Nasal cavity respiratory epithelium epithelial cell of viscerocranial mucosa (primary cell): ENCODE measurements around the gene PHB1. TPM values are rescaled to one million over a fixed set of nuclear protein-coding genes. Genes with fewer than 3 reads are reported as not detected.

Source experiments
- total RNA-seq: library from RNA; depleted of rRNA; stranded (reverse); fragments of >200 nt; gene quantifications from 2 replicates; pipeline ENCODE4 v1.2.3, GENCODE V29; 2014

Gene PHB1
- 127 and 132 TPM in 2 replicates for total RNA-seq

DNA sequence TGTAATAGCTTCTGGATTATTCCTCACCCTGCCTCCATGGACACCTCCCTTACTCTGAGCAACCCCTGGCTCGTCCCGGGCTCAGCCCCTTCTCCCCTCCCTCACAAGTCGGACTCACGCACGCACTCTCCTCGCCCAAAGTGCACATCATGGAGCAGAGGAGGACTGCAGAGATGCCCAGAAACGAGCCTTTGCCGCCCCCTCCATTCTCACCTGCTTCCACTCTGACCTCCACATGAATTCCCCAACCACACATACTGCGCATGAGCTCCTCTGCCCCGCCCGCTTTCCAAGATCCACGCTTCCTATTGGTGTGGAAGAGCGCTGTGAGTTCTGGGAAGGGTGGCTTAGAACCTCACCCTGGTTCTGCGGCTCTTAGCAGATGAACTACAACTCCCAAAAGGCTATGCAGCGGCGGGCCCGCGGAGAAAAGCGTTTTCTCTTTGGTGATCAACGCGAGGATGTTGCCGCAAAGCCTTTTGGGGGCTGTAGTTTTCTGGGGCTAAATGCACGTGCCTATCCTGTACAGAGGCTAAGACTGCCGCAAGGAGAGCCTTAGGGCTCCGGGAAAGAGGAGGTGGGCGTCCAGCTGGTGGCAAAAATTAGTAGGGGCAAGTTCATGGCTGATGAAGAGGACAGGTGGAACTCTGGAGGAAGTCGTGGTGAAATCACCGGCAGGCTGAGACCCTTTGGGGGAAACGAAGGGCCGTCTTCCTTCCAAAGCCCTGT, at the start of gene PHB1:
Gene PHB1 (minus strand): TSS at position 261 of the 729 bp plus-strand sequence. CDS start 1,618 bp downstream, outside the sequence.

DNA sequence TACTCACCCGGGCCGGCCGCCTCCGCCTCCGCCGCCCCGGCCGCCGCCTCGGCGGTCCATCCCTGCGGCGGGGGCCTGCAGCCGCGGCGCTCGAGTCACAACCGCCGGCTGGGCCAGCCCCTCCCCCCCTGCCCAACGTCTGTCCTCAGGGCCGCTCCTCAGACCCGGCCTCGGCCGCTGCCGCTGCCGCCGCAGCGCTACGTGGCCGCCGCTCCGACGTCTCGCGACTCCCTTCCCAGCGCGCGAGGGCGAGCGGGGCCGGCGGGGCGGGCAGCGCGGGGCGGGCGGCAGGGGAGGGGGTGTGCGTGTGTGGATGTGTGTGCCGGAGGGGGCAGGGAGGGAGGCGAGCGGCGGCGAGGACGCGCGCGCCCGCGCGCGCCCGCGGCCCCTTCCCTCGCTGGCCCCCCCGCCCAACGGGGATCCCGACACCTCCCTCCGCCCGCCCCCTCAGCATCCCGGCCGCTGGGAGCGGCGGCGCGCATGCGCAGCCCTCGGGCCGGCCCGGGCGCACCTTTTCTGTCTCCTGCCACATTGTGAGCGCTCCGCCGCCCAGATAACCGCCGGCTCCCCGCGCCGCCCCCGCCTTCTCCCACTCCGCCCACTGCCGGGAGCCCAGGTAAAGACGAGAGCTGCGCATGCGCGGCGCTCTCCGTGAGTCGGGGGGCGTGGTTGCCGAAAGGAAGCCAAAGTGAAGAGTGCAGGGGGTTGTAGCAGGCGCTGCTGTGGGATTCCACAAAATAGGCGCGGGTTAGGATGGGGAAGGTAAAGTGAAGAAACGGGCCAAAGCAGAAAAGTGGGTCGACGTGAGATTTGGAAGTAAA, 52.6 kb downstream of the PHB1 start, which contains the start of gene ZNF652:
Gene ZNF652 (minus strand): TSS at position 349 of the 821 bp plus-strand sequence. CDS start 44,525 bp downstream, outside the sequence.

Other genes starting within 250 kb of the PHB1 start
- gene GNGT2, start 204.3 kb downstream of the PHB1 start, total RNA-seq, result not detected in 2 replicates
- 0.14 TPM in 1 of 2 replicates, not detected in the other for gene ABI3, start 204.2 kb downstream of the PHB1 start, total RNA-seq
- gene PHOSPHO1, start 184.1 kb downstream of the PHB1 start, total RNA-seq, result not detected in 2 replicates
- 7.2 and 14.9 TPM in 2 replicates for gene ZNF652, start 52.6 kb downstream of the PHB1 start, total RNA-seq
- gene NGFR, start 80.4 kb upstream of the PHB1 start, total RNA-seq, result 0.78 and 2.7 TPM in 2 replicates
- under 0.01 and 0.14 TPM in 2 replicates for gene NXPH3, start 161.0 kb upstream of the PHB1 start, total RNA-seq